Panc1 (cell line): ENCODE results near the gene FAM131B. TPM values are rescaled to one million over a fixed set of nuclear protein-coding genes. Genes with fewer than 3 reads are reported as not detected.

Experiments used
- ATAC-seq: fragments of 200-7000 bp; cut with Tn5 transposase; 2 replicates; pipeline ENCODE4 v1.9.1; 2020; ENCODE audit warnings: mild to moderate bottlenecking, moderate library complexity
- Bru-seq: library from RNA; stranded (reverse); fragments of 400-500 nt; gene quantifications from one replicate; lab custom pipeline; 2021; lab: Mats Ljungman, UMichigan
- BruChase-seq, 2 experiments: library from RNA; stranded (reverse); fragments of 400-500 nt; gene quantifications; one replicate each; lab custom pipeline; 2021; lab: Mats Ljungman, UMichigan
- BruUV-seq: library from RNA; stranded (reverse); fragments of 400-500 nt; replicated peaks from 2 replicates; lab custom pipeline; 2021; lab: Mats Ljungman, UMichigan
- CTCF ChIA-PET: fragments of 300-600 bp; sonication (Branson Sonifier 250); formaldehyde crosslinking; loops from one replicate; lab custom pipeline; 2022; ENCODE audit warnings: antibody characterized with exemption; lab: Charles Lee
- POLR2A ChIA-PET: fragments of 300-600 bp; sonication (Branson Sonifier 250); formaldehyde crosslinking; loops from one replicate; lab custom pipeline; 2022; ENCODE audit warnings: antibody characterized with exemption; lab: Charles Lee
- DNase-seq: peaks from one replicate; pipeline ENCODE4 v3.0.0-alpha.2; 2010; ENCODE audit warnings: low read depth, low spot score
- H3K27ac ChIP-seq: 2 replicates; pipeline ENCODE4 v1.5.1; 2011; ENCODE audit warnings: mild to moderate bottlenecking, low read length, inconsistent platforms
- H3K27me3 ChIP-seq: fragments of 200-500 bp; sonication (Bioruptor generic); 2 replicates; pipeline ENCODE4 v1.6.0; 2014; ENCODE audit warnings: low read length, inconsistent platforms; ENCODE audit not compliant: control insufficient read depth, insufficient read depth
- H3K36me3 ChIP-seq: fragments of 200-500 bp; sonication (Bioruptor generic); 2 replicates; pipeline ENCODE4 v1.5.1; 2014; ENCODE audit warnings: inconsistent platforms, mild to moderate bottlenecking, low read length, moderate library complexity; ENCODE audit not compliant: control insufficient read depth, insufficient read depth
- H3K4me1 ChIP-seq: 2 replicates; pipeline ENCODE4 v1.5.1; 2011; ENCODE audit warnings: inconsistent platforms, mild to moderate bottlenecking, low read length, moderate library complexity; ENCODE audit not compliant: control insufficient read depth, insufficient read depth
- H3K4me3 ChIP-seq, 2 experiments: 2 replicates each; pipeline ENCODE4 v1.5.1; 2011 to 2012; ENCODE audit warnings: low read depth in 2 of 2, low read length in 2 of 2, mild to moderate bottlenecking in 2 of 2, inconsistent platforms in 1 of 2, moderate library complexity in 1 of 2
- H3K9me3 ChIP-seq: fragments of 200-500 bp; sonication (Bioruptor generic); 2 replicates; pipeline ENCODE4 v1.5.1; 2014; ENCODE audit warnings: low read depth, mild to moderate bottlenecking, inconsistent platforms, low read length, moderate library complexity; ENCODE audit not compliant: control insufficient read depth, insufficient read depth
- CTCF ChIP-seq: fragments of 450-650 bp; IDR thresholded peaks from 2 replicates; pipeline ENCODE4 v1.5.1; 2017; ENCODE audit warnings: mild to moderate bottlenecking
- POLR2AphosphoS5 ChIP-seq: IDR thresholded peaks from 2 replicates; pipeline ENCODE4 v1.6.1; 2012; ENCODE audit warnings: mild to moderate bottlenecking, low read depth, low read length, moderate library complexity
- REST ChIP-seq, 2 experiments: IDR thresholded peaks; 2 replicates each; pipeline ENCODE4 v1.6.1; 2011 to 2012; ENCODE audit warnings: low read depth in 2 of 2, control low read depth in 1 of 2, low read length in 1 of 2, mild to moderate bottlenecking in 1 of 2, moderate library complexity in 1 of 2; ENCODE audit not compliant: insufficient read depth in 1 of 2
- SIN3A ChIP-seq: IDR thresholded peaks from 2 replicates; pipeline ENCODE4 v1.6.1; 2012; ENCODE audit warnings: low read depth, mild to moderate bottlenecking, low read length, moderate library complexity, borderline replicate concordance; ENCODE audit not compliant: insufficient read depth
- TCF7L2 ChIP-seq: IDR thresholded peaks from 2 replicates; pipeline ENCODE4 v1.6.1; 2011; ENCODE audit warnings: mild to moderate bottlenecking, low read depth, low read length, inconsistent platforms
- in situ Hi-C: cut with HindIII; loops from 2 replicates; pipeline ENCODE4 v1.10.0; 2016; ENCODE audit warnings: low sequenced_read_pairs, low pct_unique_long_range_greater_than_20kb
- intact Hi-C: fragments of 100-400 bp; cut with micrococcal nuclease; formaldehyde crosslinking; loops from one replicate; pipeline ENCODE4 v1.10.0; 2022; ENCODE audit not compliant: unreplicated experiment
- long read RNA-seq: library from polyadenylated mRNA; unstranded; transcript quantifications from one replicate; pipeline ENCODE4 v2.0.0, GENCODE V29; 2021; ENCODE audit not compliant: unreplicated experiment
- polyA plus RNA-seq: library from polyadenylated mRNA; unstranded; fragments of >200 nt; gene quantifications from one replicate; pipeline ENCODE4 v1.2.1, GENCODE V29; 2012; ENCODE audit warnings: missing spikeins; ENCODE audit not compliant: insufficient read length
- total RNA-seq: library from RNA; stranded (reverse); gene quantifications from one replicate; pipeline ENCODE4 v1.2.1, GENCODE V29; 2021; ENCODE audit not compliant: unreplicated experiment

Gene FAM131B
- total RNA-seq, result 1.5 TPM
- polyA plus RNA-seq, result 1.9 TPM
- Bru-seq, nascent RNA, result percentile 21 among the genes with signal in this experiment
- percentile 26 among the genes with signal in this experiment for BruChase-seq, experiment 1, labeled RNA remaining after a 2-hour chase
- BruChase-seq, experiment 2, labeled RNA remaining after a 6-hour chase, result percentile 35 among the genes with signal in this experiment
- long read RNA-seq, result 0 reads

GRCh38 chr7:143362131-143363015 lies at the start of gene FAM131B:
FAM131B (minus strand) TSS chr7:143362713; CDS start chr7:143362603, 110 bp downstream.
- no TSS peak for BruUV-seq
- intact Hi-C loops (no loop called here), in situ Hi-C loops (no loop called here)
- DNase-seq (no peak), ATAC-seq (peak; percentile 69)
- Histone ChIP-seq H3K27ac (no peak within 1 kb of the TSS), H3K36me3 (no peaks in the 10 kb centered on the region), H3K4me3 (peak within 1 kb of the TSS; percentile 44 to 51), H3K4me1 (no peaks in the 10 kb centered on the region), H3K9me3 (no peaks in the 10 kb centered on the region), H3K27me3 (peaks cover 27% of the 10 kb centered on the region)
- TF ChIP-seq POLR2AphosphoS5 (no peak), REST (IDR thresholded peaks at IDR 0.05; ENCODE audit: insufficient read depth in 1 of 2, low read depth in 2 of 2, low read length in 1 of 2) (no peak), TCF7L2 (no peak), SIN3A (no peak), CTCF (no peak)
- POLR2A ChIA-PET, result interaction anchor here (0.6 kb wide), 1 partner anchor 574 kb away, joined by 18 read pairs; no protein-coding TSS in a partner anchor
- CTCF ChIA-PET, result no interaction called here

DNA sequence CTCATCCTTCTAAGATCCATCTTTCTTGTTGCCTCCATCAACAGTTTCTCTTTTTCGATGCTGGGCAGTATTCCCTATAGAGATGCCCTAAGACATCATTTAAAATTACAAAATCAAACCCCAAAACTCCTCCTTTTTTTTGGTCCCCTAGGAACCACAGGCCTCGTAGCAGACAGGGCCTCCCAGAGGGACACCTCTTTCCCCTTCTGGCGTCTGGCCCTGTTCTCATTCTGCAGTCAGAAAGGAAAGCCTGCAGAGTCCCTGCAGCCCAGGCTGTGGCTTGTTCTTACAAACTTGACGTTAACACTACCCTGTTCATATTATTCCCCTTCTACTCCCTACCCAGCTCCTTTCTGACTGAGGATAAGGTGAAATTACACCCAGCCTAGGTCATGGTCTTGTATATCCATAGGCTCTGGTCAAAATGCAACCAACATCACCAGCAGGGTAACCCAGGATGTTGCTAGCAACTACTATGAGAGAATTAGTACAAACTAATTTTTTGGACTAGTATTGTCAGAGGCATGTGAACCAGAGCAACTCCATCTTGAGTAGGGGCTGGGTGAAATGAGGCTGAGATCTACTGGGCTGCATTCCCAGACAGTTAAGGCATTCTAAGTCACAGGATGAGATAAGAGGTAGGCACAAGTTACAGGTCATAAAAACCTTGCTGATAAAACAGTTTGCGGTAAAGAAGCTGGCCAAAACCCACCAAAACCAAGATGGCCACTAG lies 49.6 kb upstream of the FAM131B start:
- Histone ChIP-seq H3K9me3 (no peaks in the 10 kb centered on the region), H3K4me3 (no peak overlapping the region), H3K4me1 (peaks cover 3% of the 10 kb centered on the region; the same call in 1 of the 2 replicates), H3K27ac (no peak overlapping the region), H3K27me3 (peaks cover 2% of the 10 kb centered on the region; the same call in 1 of the 2 replicates), H3K36me3 (peaks cover 4% of the 10 kb centered on the region; the same call in 1 of the 2 replicates)
- ATAC-seq, result no peak
- CTCF ChIA-PET, result no interaction called here
- intact Hi-C loops (no loop called here), in situ Hi-C loops (no loop called here)
- POLR2A ChIA-PET, result no interaction called here
- no peak for DNase-seq
- no TSS peak for BruUV-seq
- TF ChIP-seq TCF7L2 (no peak), REST (IDR thresholded peaks at IDR 0.05; ENCODE audit: insufficient read depth in 1 of 2, low read depth in 2 of 2, low read length in 1 of 2) (no peak), SIN3A (no peak), POLR2AphosphoS5 (no peak), CTCF (no peak)
